OCI-LY1 (cell line): ENCODE results near the gene RNU1-2.
"Not testable (repeated sequence)": the region's sequence is repeated elsewhere in the genome, so short reads cannot be mapped to it uniquely, and the experiment has no call there.

Experiments used
- H2AFZ ChIP-seq: fragments of 200-600 bp; sonication (generic), shearing (Covaris generic); 2 replicates; pipeline ENCODE4 v1.6.0; 2014; ENCODE audit warnings: antibody characterized with exemption, mild to moderate bottlenecking, low read length
- H3F3A ChIP-seq: fragments of 200-600 bp; sonication (generic), shearing (Covaris generic); 2 replicates; pipeline ENCODE4 v1.6.0; 2014; ENCODE audit warnings: mild to moderate bottlenecking, antibody characterized with exemption, low read length, moderate library complexity; ENCODE audit not compliant: insufficient read depth
- H3K27ac ChIP-seq: fragments of 200-600 bp; sonication (generic); 2 replicates; pipeline ENCODE4 v1.5.1; 2014; ENCODE audit warnings: low read length, mixed run types, mild to moderate bottlenecking, low read depth; ENCODE audit not compliant: poor library complexity, severe bottlenecking
- H3K27me3 ChIP-seq: fragments of 200-600 bp; sonication (generic); 2 replicates; pipeline ENCODE4 v1.6.0; 2014; ENCODE audit warnings: antibody characterized with exemption, mild to moderate bottlenecking, low read length, moderate library complexity; ENCODE audit not compliant: insufficient read depth
- H3K36me3 ChIP-seq: fragments of 200-600 bp; sonication (generic); 2 replicates; pipeline ENCODE4 v1.6.1; 2014; ENCODE audit warnings: mild to moderate bottlenecking, antibody characterized with exemption, low read length, moderate library complexity, mixed read lengths; ENCODE audit not compliant: insufficient read depth
- H3K4me1 ChIP-seq: fragments of 200-600 bp; sonication (generic); 2 replicates; pipeline ENCODE4 v1.5.1; 2014; ENCODE audit warnings: mild to moderate bottlenecking, low read length, moderate library complexity; ENCODE audit not compliant: insufficient read depth, severe bottlenecking
- H3K4me2 ChIP-seq: fragments of 200-600 bp; sonication (generic), shearing (Covaris generic); 2 replicates; pipeline ENCODE4 v1.6.1; 2014; ENCODE audit warnings: low read length
- H3K4me3 ChIP-seq: fragments of 200-600 bp; sonication (generic); 2 replicates; pipeline ENCODE4 v1.5.1; 2014; ENCODE audit warnings: low read length, low read depth, mild to moderate bottlenecking, mixed read lengths; ENCODE audit not compliant: poor library complexity, severe bottlenecking
- H3K79me2 ChIP-seq: fragments of 200-600 bp; shearing (Covaris generic); 2 replicates; pipeline ENCODE4 v1.6.1; 2016; ENCODE audit warnings: mixed run types, low read length, mixed read lengths; ENCODE audit not compliant: insufficient read depth
- H3K9ac ChIP-seq: fragments of 200-600 bp; sonication (generic), shearing (Covaris generic); 2 replicates; pipeline ENCODE4 v1.6.1; 2014; ENCODE audit warnings: mild to moderate bottlenecking, low read length, mixed read lengths
- H3K9me2 ChIP-seq: fragments of 200-600 bp; sonication (generic), shearing (Covaris generic); 2 replicates; pipeline ENCODE4 v1.6.1; 2014; ENCODE audit warnings: low read depth, mild to moderate bottlenecking, low read length, mixed read lengths
- H3K9me3 ChIP-seq: fragments of 200-600 bp; shearing (Covaris generic); 2 replicates; pipeline ENCODE4 v1.6.1; 2014; ENCODE audit warnings: low read length, mixed read lengths
- H4K20me1 ChIP-seq: fragments of 200-600 bp; sonication (generic), shearing (Covaris generic); 2 replicates; pipeline ENCODE4 v1.6.0; 2016; ENCODE audit warnings: mild to moderate bottlenecking, low read length; ENCODE audit not compliant: insufficient read depth
- CTCF ChIP-seq: fragments of 200-600 bp; sonication (generic), shearing (Covaris generic); IDR thresholded peaks from 2 replicates; pipeline ENCODE4 v1.5.1; 2017; ENCODE audit warnings: mild to moderate bottlenecking, antibody characterized with exemption, low read length, moderate library complexity, mixed read lengths
- EZH2 ChIP-seq: fragments of 200-600 bp; sonication (generic), shearing (Covaris generic); IDR thresholded peaks from 2 replicates; pipeline ENCODE4 v1.8.0; 2017; ENCODE audit warnings: borderline replicate concordance, mixed run types, mild to moderate bottlenecking, antibody characterized with exemption, low read length, moderate library complexity, mixed read lengths

Gene RNU1-2

GRCh38 chr1:16906873-16907272, 11.1 kb downstream of the RNU1-2 start:
- peaks cover 26% of the 10 kb centered on the region for H3K4me1 ChIP-seq
- no peak overlapping the region for H3K9ac ChIP-seq
- H3K27me3 ChIP-seq, result no peaks in the 10 kb centered on the region
- H3K4me3 ChIP-seq, result no peak overlapping the region
- H3K4me2 ChIP-seq, result no peak overlapping the region
- peaks cover 9% of the 10 kb centered on the region; the same call in 1 of the 2 replicates for H3F3A ChIP-seq
- H3K36me3 ChIP-seq, result no peaks in the 10 kb centered on the region
- H2AFZ ChIP-seq, result no peak overlapping the region
- H4K20me1 ChIP-seq, result no peaks in the 10 kb centered on the region
- H3K79me2 ChIP-seq, result no peaks in the 10 kb centered on the region
- no peaks in the 10 kb centered on the region for H3K9me2 ChIP-seq
- no peak overlapping the region for H3K27ac ChIP-seq
- TF ChIP-seq CTCF, result no peak
- TF ChIP-seq EZH2, result no peak
- 0 out of 2 replicates have a peak, but pooled peaks cover 4% of the 10 kb centered on the region for H3K9me3 ChIP-seq

DNA sequence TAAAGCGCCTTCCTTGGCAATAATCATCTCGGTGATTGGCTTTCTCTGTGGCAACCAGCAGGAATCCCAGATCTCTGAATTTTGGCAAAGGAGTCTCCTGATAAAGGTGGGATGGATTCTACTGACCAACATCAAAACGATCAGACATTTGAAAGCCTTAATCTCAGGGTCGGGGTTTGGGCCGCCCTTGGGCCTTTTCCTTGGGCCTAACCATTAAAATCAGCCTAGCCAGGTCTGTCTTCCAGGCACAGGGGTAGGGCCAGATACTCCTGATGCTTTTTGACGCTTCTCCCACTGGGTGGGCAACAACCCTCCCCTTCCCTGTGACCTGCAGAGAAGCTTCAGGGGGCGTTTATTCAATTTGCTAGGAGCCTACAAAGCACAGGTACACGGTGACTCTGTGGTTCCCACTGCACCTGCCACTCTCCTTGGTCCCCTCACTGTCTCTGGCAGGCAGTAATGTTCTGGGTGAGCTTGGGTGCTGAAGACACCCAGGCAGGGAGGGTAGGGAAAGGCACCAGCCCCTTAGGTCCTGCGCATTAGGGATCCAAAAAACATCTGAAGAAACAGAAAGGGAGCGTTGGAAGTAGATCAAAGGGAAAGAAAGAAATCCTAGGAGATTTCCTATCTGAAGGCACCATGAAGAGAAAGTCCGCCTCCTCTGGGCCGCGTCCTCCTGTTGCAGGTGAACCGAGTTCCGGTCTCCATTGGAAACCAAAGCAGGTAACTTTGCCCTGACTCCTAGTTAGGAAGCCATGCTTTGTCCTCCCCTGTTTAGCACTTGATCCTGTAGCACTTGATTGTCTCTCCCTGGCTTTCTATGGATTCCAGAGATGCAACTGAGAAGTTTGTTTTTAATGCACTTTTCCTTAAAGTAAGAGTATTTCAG, 12.3 kb downstream of the RNU1-2 start:
- Histone ChIP-seq H3K9me2 (no peaks in the 10 kb centered on the region), H3K27me3 (no peaks in the 10 kb centered on the region), H3K36me3 (no peaks in the 10 kb centered on the region), H3K9ac (no peak overlapping the region), H4K20me1 (no peaks in the 10 kb centered on the region), H3F3A (peaks cover 6% of the 10 kb centered on the region; the same call in 1 of the 2 replicates), H2AFZ (no peak overlapping the region), H3K79me2 (no peaks in the 10 kb centered on the region), H3K9me3 (0 out of 2 replicates have a peak, but pooled peaks cover 4% of the 10 kb centered on the region), H3K4me1 (peaks cover 21% of the 10 kb centered on the region), H3K4me3 (no peak overlapping the region), H3K27ac (no peak overlapping the region), H3K4me2 (no peak overlapping the region)
- TF ChIP-seq CTCF, result no peak
- TF ChIP-seq EZH2, result no peak

DNA sequence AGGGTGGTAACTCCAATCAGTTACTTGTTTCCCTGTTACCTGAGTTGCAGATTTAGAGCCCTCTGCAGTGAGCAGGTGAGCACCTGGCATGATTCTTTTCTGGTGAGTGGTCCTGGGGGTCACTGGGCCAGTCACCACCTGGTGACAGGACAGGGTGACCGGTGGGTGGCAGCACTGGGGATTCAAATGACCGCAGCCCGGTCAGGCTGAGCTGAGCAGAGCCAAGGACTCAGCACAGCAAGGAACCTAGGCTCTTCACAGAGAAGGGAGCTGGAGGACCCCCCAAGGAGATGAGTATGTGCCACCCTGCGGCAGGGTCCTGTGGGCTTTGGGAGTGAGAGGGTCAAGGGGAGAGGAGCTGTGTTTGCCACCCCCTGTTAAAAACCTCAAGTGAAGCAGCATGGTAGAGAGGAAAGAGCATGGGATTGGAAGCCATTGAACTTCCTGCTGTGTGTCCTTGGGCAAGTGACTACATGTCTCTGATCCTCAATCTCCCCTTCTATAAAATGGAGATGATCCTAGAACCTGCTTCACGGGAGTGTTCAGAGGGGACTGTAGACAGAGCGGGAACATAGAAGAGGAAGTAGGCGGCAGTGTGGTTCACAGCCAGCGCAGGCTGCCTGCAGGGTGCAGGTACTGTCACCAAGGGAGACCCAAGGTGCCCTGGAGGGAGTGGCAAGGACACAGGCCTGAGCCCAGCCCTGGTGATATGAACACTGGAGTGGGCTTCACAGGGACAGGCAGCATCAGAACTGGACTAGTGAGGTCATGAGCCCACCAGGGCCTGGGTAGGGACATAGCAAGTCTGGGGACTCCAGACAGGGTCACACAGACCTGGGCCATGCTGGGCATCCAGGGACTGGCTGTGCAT, 16.3 kb downstream of the RNU1-2 start:
- not testable (repeated sequence) for H4K20me1 ChIP-seq, H3K79me2 ChIP-seq, H3K27me3 ChIP-seq, H3K36me3 ChIP-seq, H2AFZ ChIP-seq, H3K4me2 ChIP-seq, H3K9me3 ChIP-seq, H3K9ac ChIP-seq, H3K4me3 ChIP-seq, H3K9me2 ChIP-seq, H3K27ac ChIP-seq, H3F3A ChIP-seq
- H3K4me1 ChIP-seq, result peaks cover 19% of the 10 kb centered on the region

DNA sequence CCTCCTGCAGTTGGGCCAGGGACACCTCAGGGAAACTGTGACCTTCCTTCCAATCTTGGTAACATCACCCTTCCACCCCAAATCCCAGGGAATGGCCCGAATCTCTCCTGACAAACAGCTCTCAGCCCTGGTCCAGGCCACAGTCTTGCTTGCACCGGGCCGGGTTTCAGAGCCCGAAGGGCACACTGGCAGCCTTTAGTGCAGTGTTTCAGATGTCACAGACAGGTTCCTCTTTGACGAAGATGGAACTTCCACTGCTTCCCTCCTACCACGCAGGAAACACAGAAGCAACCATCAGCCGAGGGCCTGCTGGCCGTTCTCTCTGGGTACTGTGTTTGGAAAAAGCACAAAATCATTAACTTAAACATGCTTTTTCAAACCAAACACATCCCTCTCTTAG, 17.0 kb downstream of the RNU1-2 start:
- not testable (repeated sequence) for H3K27ac ChIP-seq, H2AFZ ChIP-seq, H3F3A ChIP-seq, H3K9me3 ChIP-seq, H4K20me1 ChIP-seq, H3K36me3 ChIP-seq, H3K9ac ChIP-seq, H3K79me2 ChIP-seq, H3K27me3 ChIP-seq, H3K9me2 ChIP-seq
- Histone ChIP-seq H3K4me3 (peak overlapping the region; percentile 65), H3K4me1 (peaks cover 19% of the 10 kb centered on the region), H3K4me2 (peak overlapping the region; percentile 89; the same call in 1 of the 2 replicates)
